T47D (cell line): ENCODE measurements around the gene UNC13C.
"Not testable (repeated sequence)": the region's sequence is repeated elsewhere in the genome, so short reads cannot be mapped to it uniquely, and the experiment has no call there.

ENCODE experiments used
- DNase-seq, 2 experiments: peaks; one replicate each; pipeline versions ENCODE4 v3.0.0 to v3.0.0-alpha.2; 2011 to 2012; ENCODE audit warnings: low read depth in 1 of 2, low spot score in 1 of 2
- JUND ChIP-seq: IDR thresholded peaks from 2 replicates; pipeline ENCODE4 v1.6.1; 2012; ENCODE audit warnings: low read depth
- in situ Hi-C: cut with HindIII; loops from 2 replicates; pipeline ENCODE4 v1.10.0; 2016; ENCODE audit warnings: low sequenced_read_pairs, low pct_unique_long_range_greater_than_20kb

The UNC13C gene

DNA sequence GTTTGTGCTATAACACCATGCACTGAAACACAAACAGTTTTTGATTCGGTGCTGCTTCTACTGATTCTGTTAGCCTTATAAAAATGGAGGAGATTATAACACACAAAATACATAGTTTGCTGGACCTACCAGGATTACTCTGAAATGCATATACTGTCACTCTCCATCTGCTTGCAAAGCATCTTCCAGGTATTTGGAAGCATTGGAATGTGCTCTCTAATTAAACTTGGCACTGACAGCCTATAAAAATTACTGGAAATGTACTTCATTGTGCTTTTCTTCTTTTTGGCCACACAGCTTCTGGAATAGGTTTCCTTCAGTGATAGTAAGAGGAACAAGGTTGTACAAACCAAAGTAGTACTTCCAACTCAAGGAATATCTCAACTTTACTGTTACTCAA is 376.1 kb downstream of the UNC13C start:
- TF ChIP-seq JUND = no peak
- DNase-seq = no peak
- in situ Hi-C loops = no loop called here

DNA sequence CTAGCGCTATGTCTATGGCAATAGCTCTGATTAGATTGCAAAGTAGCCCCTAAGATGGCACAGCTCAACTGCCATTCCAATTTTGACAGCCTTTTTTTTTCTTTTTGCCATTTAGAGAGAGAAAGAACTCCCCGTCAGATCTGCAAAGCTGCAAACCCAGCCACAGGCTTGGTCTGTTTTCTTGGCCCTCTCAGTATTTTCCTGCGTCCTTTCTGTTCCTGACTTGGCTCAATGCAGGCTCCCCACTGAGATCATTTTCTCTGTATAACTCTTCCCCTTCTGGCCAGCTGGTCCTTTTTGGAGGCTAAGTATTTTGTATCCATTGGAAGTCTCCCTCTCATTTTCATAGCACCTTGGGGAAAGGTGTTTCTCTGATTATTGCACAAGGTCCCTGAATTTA is 386.7 kb downstream of the UNC13C start:
- DNase-seq = no peak
- no peak for TF ChIP-seq JUND
- in situ Hi-C loops = no loop called here

- in situ Hi-C loops = no loop called here
- DNase-seq = no peak
- TF ChIP-seq JUND = no peak
Observed at GRCh38 chr15:54373332-54373731, 395.1 kb downstream of the UNC13C start.

GRCh38 chr15:54374184-54374952 is 396.1 kb downstream of the UNC13C start:
- in situ Hi-C loops = no loop called here

DNA sequence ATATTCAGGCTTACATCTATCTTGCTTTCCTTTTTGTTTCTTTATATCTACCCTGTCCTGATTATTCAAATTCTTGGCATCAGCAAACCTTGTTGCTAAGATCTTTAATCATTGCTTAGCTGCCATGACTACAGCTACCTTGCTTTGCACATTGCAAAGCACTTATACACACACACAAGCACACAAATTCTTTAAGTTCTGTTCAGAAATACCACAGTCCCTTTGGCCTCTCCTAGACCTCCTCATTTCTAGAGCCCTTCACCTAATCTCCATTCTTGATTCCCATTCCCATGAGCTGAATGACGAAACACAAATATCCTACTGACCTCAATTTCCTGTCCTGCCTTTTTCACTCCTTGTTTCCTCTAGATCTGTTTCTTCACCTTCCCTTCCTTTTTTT is 409.6 kb downstream of the UNC13C start:
- no peak for TF ChIP-seq JUND
- in situ Hi-C loops = no loop called here
- DNase-seq = no peak

More at GRCh38 chr15:54374184-54374952, 396.1 kb downstream of the UNC13C start:
- TF ChIP-seq JUND = no peak
- no peak for DNase-seq

DNA sequence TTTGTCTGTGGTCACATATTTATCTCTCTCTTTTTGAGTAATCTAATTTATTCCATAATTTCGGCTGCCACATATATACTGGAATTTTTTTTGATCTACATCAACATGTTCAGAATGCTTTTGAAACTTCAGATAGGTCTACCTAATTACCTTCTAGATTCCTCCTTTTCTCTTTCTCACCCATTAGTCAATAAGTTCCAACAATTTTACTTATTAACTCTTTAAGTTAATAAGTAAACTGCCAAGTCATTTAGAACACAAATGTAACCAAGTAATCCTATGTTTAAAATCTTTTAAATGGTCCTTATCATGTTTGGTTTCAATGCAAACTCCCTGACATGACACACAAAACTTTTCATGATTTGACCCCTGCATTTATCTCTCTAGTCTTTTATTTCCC is 410.5 kb downstream of the UNC13C start:
- DNase-seq = no peak
- in situ Hi-C loops = no loop called here
- TF ChIP-seq JUND = no peak

GRCh38 chr15:54410481-54410880 is 432.2 kb downstream of the UNC13C start:
- no peak for TF ChIP-seq JUND
- in situ Hi-C loops = no loop called here
- DNase-seq = no peak

GRCh38 chr15:54424171-54424570 is 445.9 kb downstream of the UNC13C start:
- in situ Hi-C loops = no loop called here
- no peak for DNase-seq
- TF ChIP-seq JUND = no peak

DNA sequence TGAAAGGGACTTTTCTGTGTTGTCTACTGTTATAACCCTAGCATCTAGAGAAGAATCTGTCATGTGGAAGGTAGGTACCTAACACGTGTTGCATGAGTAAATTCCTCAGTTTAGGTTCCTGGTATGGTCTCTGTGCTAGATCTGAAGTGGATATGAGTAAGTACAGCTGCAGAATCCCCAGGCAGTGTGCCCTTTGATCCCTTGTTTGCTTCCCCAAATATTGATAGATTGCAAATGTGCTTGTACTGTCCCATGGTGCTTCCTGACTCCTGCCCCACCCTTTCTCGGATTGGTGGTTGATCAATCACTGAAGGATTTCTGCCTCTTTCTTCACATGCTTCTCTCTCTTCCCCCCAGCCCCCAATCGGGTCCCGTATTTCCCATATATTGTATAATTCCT is 450.4 kb downstream of the UNC13C start:
- TF ChIP-seq JUND = no peak
- DNase-seq = no peak
- in situ Hi-C loops = no loop called here

DNA sequence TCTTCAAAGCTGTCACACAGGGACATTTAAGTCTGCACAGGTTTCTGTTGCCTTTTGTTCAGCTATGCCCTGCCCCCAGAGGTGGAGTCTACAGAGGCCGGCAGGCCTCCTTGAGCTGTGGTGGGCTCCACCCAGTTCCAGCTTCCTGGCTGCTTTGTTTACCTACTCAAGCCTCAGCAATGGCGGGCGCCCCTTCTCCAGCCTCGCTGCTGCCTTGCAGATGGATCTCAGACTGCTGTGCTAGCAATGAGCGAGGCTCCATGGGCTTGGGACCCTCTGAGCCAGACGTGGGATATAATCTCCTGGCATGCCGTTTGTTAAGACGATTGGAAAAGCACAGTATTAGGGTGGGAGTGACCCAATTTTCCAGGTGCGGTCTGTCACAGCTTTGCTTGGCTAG is 472.0 kb downstream of the UNC13C start:
- DNase-seq, in situ Hi-C loops: not testable (repeated sequence)

DNA sequence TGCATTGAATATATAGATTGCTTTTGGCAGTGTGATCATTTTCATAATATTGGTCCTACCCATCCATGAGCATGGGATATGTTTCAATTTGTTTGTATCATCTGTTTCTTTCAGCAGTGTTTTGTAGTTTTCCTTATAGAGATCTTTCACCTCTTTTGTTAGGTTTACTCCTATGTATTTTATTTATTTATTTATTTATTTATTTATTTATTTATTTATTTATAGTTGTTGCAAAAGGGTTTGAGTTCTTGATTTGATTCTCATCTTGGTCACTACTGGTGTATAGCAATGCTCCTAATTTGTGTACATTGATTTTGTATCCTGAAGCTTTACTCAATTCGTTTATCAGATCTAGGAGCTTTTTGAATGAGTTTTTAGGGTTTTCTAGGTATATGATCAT is 478.2 kb downstream of the UNC13C start:
- in situ Hi-C loops = no loop called here

GRCh38 chr15:54462511-54462913 is 484.3 kb downstream of the UNC13C start:
- no peak for TF ChIP-seq JUND
- no peak for DNase-seq
- in situ Hi-C loops = no loop called here

More for the DNA sequence above, 478.2 kb downstream of the UNC13C start:
- no peak for DNase-seq
- no peak for TF ChIP-seq JUND

GRCh38 chr15:54481819-54482218 is 503.6 kb downstream of the UNC13C start:
- TF ChIP-seq JUND = no peak
- in situ Hi-C loops = no loop called here
- DNase-seq = no peak

DNA sequence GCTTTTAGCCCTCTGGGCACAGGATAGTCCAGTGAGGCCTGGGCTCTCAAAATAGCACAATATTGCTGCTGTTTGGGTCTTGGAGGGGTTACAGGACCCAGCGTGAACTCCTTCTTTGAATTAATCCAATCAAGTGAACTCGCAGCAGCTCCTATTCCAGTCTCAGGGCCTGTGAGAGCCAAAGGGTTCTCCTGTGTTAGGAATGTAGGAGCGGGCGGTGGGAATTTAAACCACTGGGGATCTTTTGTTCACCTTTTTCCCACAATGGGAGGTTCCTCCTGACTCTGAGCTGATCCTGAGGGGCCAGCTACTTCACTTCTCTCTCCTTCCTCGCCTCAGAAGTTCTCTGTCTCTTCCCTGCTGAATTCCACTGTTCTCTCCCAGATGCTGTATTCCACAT is 504.0 kb downstream of the UNC13C start:
- in situ Hi-C loops = no loop called here
- no peak for DNase-seq
- no peak for TF ChIP-seq JUND
